B cell (primary cell): ENCODE results near the gene GDPD4.

Source experiments
- EZH2 ChIP-seq: IDR thresholded peaks from 2 replicates; pipeline ENCODE4 v1.6.1; 2012; ENCODE audit warnings: borderline replicate concordance, low read depth, mild to moderate bottlenecking, moderate library complexity, low read length; ENCODE audit not compliant: insufficient read depth, poor library complexity, severe bottlenecking
- TF ChIP-seq, protein P1 (sequence below): fragments of 200-600 bp; IDR thresholded peaks from one replicate; pipeline ENCODE4 v1.8.0; 2022; ENCODE audit warnings: antibody characterized with exemption, mild to moderate bottlenecking

GRCh38 chr11:77193167-77193566 lies 108.3 kb downstream of the GDPD4 start:
- TF ChIP-seq, protein P1, sequence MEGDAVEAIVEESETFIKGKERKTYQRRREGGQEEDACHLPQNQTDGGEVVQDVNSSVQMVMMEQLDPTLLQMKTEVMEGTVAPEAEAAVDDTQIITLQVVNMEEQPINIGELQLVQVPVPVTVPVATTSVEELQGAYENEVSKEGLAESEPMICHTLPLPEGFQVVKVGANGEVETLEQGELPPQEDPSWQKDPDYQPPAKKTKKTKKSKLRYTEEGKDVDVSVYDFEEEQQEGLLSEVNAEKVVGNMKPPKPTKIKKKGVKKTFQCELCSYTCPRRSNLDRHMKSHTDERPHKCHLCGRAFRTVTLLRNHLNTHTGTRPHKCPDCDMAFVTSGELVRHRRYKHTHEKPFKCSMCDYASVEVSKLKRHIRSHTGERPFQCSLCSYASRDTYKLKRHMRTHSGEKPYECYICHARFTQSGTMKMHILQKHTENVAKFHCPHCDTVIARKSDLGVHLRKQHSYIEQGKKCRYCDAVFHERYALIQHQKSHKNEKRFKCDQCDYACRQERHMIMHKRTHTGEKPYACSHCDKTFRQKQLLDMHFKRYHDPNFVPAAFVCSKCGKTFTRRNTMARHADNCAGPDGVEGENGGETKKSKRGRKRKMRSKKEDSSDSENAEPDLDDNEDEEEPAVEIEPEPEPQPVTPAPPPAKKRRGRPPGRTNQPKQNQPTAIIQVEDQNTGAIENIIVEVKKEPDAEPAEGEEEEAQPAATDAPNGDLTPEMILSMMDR = no peak
- no peak for TF ChIP-seq EZH2
